H1 (cell line): Measurements from ENCODE around the gene TTF1.

Source experiments
- POLR2A ChIP-seq, 2 experiments: IDR thresholded peaks; 1 replicate in 1 of 2; 2 replicates in 1 of 2; pipeline ENCODE4 v1.6.1; 2011; ENCODE audit warnings: low read depth in 2 of 2, low read length in 2 of 2, mild to moderate bottlenecking in 2 of 2; ENCODE audit errors: control extremely low read depth in 1 of 2
- SP2 ChIP-seq: IDR thresholded peaks from 2 replicates; pipeline ENCODE4 v1.6.1; 2012; ENCODE audit warnings: mild to moderate bottlenecking, low read length, inconsistent platforms
- SUZ12 ChIP-seq: fragments of 200-600 bp; sonication (generic); IDR thresholded peaks from 2 replicates; pipeline ENCODE4 v1.6.1; 2012; ENCODE audit warnings: mild to moderate bottlenecking, inconsistent platforms, low read length, moderate library complexity, mixed read lengths
- TF ChIP-seq, protein P1 (sequence below), 3 experiments: IDR thresholded peaks; 1 replicate in 2 of 3; 2 replicates in 1 of 3; pipeline versions ENCODE4 v1.5.1 to v1.6.1; 2011; ENCODE audit warnings: low read length in 3 of 3, mild to moderate bottlenecking in 3 of 3, inconsistent platforms in 2 of 3, low read depth in 1 of 3, moderate library complexity in 1 of 3; ENCODE audit not compliant: insufficient read depth in 1 of 3; ENCODE audit errors: control extremely low read depth in 1 of 3

DNA sequence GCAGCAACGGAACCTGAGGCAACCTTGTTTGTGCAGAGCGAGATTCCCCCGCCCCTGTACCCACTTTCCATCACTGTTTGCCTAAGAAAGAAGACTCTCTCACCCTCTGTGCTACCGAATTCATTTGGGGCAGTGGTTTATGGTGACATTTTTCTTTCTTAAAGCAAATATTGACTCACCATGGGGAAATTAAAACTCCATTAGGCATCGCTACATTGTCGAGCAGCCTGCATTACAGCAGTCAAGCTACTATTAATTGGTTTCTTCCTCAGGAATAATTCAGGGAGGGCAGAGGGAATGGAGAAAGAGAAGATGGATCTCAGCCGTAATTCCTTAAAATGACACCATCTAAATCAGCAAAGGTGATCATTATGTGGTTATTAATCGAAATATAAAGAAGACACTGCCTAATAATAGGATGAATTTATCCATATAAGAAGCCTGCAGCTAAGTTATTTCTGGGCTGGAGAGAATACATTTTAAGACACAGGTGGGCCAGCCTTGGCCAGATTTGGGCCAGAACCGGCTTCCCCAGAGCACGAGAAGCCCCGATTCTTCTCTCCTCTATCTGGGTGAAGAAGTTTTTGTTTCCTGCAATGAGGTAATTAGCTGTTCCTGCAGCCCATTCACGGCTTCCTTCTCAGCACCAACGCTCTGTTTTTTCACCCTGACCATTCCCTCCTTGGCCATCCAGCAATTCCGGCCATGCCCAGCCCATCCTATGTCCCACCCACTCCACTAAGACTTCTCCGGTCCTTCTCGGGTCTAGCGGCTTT is 20.2 kb upstream of the TTF1 start:
- TF ChIP-seq, protein P1, sequence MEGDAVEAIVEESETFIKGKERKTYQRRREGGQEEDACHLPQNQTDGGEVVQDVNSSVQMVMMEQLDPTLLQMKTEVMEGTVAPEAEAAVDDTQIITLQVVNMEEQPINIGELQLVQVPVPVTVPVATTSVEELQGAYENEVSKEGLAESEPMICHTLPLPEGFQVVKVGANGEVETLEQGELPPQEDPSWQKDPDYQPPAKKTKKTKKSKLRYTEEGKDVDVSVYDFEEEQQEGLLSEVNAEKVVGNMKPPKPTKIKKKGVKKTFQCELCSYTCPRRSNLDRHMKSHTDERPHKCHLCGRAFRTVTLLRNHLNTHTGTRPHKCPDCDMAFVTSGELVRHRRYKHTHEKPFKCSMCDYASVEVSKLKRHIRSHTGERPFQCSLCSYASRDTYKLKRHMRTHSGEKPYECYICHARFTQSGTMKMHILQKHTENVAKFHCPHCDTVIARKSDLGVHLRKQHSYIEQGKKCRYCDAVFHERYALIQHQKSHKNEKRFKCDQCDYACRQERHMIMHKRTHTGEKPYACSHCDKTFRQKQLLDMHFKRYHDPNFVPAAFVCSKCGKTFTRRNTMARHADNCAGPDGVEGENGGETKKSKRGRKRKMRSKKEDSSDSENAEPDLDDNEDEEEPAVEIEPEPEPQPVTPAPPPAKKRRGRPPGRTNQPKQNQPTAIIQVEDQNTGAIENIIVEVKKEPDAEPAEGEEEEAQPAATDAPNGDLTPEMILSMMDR (IDR thresholded peaks at IDR 0.05; ENCODE audit: control extremely low read depth in 1 of 3, insufficient read depth in 1 of 3, low read depth in 1 of 3, low read length in 3 of 3) = no peak
- no peak for TF ChIP-seq SP2
- no peak for TF ChIP-seq POLR2A (IDR thresholded peaks at IDR 0.05; ENCODE audit: control extremely low read depth in 1 of 2, low read depth in 2 of 2, low read length in 2 of 2)
- no peak for TF ChIP-seq SUZ12
